ENCODE results near the gene EBLN2. TPM values are rescaled to one million over a fixed set of nuclear protein-coding genes. Genes with fewer than 3 reads are reported as not detected.

Gene EBLN2
- total and polyA plus RNA-seq, 2 donors (not counting 3 experiments of a cell fraction or from before 2014, with no cell fraction given) = 2.5 to 7.3 TPM

DNA sequence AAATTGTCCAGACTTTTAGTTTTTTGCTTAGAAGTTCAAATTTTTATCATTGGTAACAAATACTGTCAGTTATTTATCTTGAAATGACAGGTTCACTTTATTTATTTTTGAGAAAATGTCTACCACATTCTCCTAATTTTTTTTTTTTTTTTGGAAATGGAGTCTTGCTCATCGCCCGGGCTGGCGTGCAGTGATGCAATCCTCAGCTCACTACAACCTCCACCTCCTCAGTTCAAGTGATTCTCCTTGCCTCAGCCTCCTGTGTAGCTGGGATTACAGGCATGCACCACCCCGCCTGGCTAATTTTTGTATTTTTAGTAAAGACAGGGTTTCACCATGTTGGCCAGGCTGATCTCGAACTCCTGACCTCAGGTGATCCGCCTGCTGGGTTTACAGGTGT, 16.1 kb upstream of the EBLN2 start:
- no peak overlapping the region for H2AFZ ChIP-seq (ENCODE audit: low read depth, low read length)
- no peaks in the 10 kb centered on the region for H3K36me3 ChIP-seq (ENCODE audit: control insufficient read depth in 2 of 2, extremely low read depth in 1 of 2, insufficient read depth in 2 of 2, low read length in 2 of 2)
- no peak overlapping the region for H3K9ac ChIP-seq (replicated peaks; ENCODE audit: extremely low read depth, insufficient read depth, low read length)
- no TSS peak for BruUV-seq (replicated peaks)
- no peak overlapping the region for H3K4me3 ChIP-seq (replicated peaks in 1 of 3; ENCODE audit: insufficient read depth in 1 of 3, low read depth in 1 of 3, low read length in 3 of 3)
- intact Hi-C loops (cut with micrococcal nuclease) (no loop called here), dilution Hi-C loops (cut with MboI; ENCODE audit: extremely low pct_ligation_motif_present, low sequenced_read_pairs) (no loop called here)
- H3K9me3 ChIP-seq (replicated peaks; ENCODE audit: control insufficient read depth, insufficient read depth, low read length) = no peaks in the 10 kb centered on the region
- no peak for DNase-seq (ENCODE audit: low read depth, low spot score)
- H3K4me2 ChIP-seq (ENCODE audit: insufficient read depth, low read length) = no peak overlapping the region
- H3K79me2 ChIP-seq (ENCODE audit: control insufficient read depth, insufficient read depth, low read length) = peaks cover 98% of the 10 kb centered on the region
- TF ChIP-seq CTCF (IDR thresholded peaks at IDR 0.05; ENCODE audit: extremely low read depth in 1 of 2, insufficient read depth in 1 of 2, low read depth in 1 of 2, low read length in 2 of 2) (no peak), JUN (IDR thresholded peaks at IDR 0.05; ENCODE audit: borderline replicate concordance, insufficient read depth, insufficient read length, low read depth) (no peak), GATA2 (IDR thresholded peaks at IDR 0.05; ENCODE audit: insufficient read depth, insufficient read length, low read depth, low read length) (no peak), EZH2 (IDR thresholded peaks at IDR 0.05; ENCODE audit: borderline replicate concordance, low read depth, low read length, severe bottlenecking) (no peak), POLR2AphosphoS5 (IDR thresholded peaks at IDR 0.05; ENCODE audit: insufficient read depth, low read depth, low read length) (no peak), POLR2A (IDR thresholded peaks at IDR 0.05; ENCODE audit: low read depth, low read length) (no peak), FOS (IDR thresholded peaks at IDR 0.05; ENCODE audit: borderline replicate concordance, insufficient read depth, low read length) (no peak), MYC (IDR thresholded peaks at IDR 0.05; ENCODE audit: low read depth, low read length) (no peak)
- TF ChIP-seq, protein P1, sequence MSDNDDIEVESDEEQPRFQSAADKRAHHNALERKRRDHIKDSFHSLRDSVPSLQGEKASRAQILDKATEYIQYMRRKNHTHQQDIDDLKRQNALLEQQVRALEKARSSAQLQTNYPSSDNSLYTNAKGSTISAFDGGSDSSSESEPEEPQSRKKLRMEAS (IDR thresholded peaks at IDR 0.05; ENCODE audit: insufficient read depth, insufficient read length) = no peak
- H3K9me1 ChIP-seq (replicated peaks; ENCODE audit: control insufficient read depth, extremely low read depth, insufficient read depth, low read length) = no peaks in the 10 kb centered on the region
- FAIRE-seq = no peak
- POLR2A ChIA-PET = no interaction called here
- no peak overlapping the region for H3K27ac ChIP-seq (ENCODE audit: insufficient read depth, low read depth, low read length)
- H3K27me3 ChIP-seq (ENCODE audit: control insufficient read depth in 2 of 2, insufficient read depth in 2 of 2, low read length in 2 of 2) = no peaks in the 10 kb centered on the region
- peaks cover 26% of the 10 kb centered on the region for H4K20me1 ChIP-seq (replicated peaks; ENCODE audit: control insufficient read depth, extremely low read depth, insufficient read depth, low read length)
- H3K4me1 ChIP-seq (ENCODE audit: control insufficient read depth, extremely low read depth, insufficient read depth, low read length) = peaks cover 8% of the 10 kb centered on the region
- CTCF ChIA-PET = interaction anchor here (2.4 kb wide), 1 partner anchor 11 kb away, joined by 9 read pairs; no protein-coding TSS in a partner anchor
